Activated naive CD8-positive, alpha-beta T cell treated with anti-CD3 and anti-CD28 coated beads for 36 hours (primary cell): ENCODE measurements around the gene RGS10. TPM values are rescaled to one million over a fixed set of nuclear protein-coding genes. Genes with fewer than 3 reads are reported as not detected.

Source experiments
- DNase-seq: peaks from one replicate; pipeline ENCODE4 v3.0.0; 2021
- H3K27ac Mint-ChIP-seq: one replicate; pipeline ENCODE4 v1.8.0; 2022; ENCODE audit warnings: mild to moderate bottlenecking, moderate library complexity, mixed read lengths
- H3K27me3 Mint-ChIP-seq: one replicate; pipeline ENCODE4 v1.8.0; 2022; ENCODE audit warnings: mild to moderate bottlenecking, mixed read lengths
- H3K36me3 Mint-ChIP-seq: one replicate; pipeline ENCODE4 v1.8.0; 2021; ENCODE audit warnings: mild to moderate bottlenecking, mixed read lengths
- H3K4me1 Mint-ChIP-seq: one replicate; pipeline ENCODE4 v1.8.0; 2021; ENCODE audit warnings: mixed read lengths
- H3K4me3 Mint-ChIP-seq: one replicate; pipeline ENCODE4 v1.8.0; 2022; ENCODE audit warnings: mild to moderate bottlenecking, moderate library complexity, mixed read lengths
- H3K9me3 Mint-ChIP-seq: one replicate; pipeline ENCODE4 v1.8.0; 2022; ENCODE audit warnings: mixed read lengths
- total RNA-seq, 2 experiments: library from RNA; stranded (reverse); gene quantifications; one replicate each; pipeline ENCODE4 v1.2.3, GENCODE V29; 2021

RGS10 gene
- total RNA-seq, 2 experiments from 2014 or later, result 273 to 294 TPM

DNA sequence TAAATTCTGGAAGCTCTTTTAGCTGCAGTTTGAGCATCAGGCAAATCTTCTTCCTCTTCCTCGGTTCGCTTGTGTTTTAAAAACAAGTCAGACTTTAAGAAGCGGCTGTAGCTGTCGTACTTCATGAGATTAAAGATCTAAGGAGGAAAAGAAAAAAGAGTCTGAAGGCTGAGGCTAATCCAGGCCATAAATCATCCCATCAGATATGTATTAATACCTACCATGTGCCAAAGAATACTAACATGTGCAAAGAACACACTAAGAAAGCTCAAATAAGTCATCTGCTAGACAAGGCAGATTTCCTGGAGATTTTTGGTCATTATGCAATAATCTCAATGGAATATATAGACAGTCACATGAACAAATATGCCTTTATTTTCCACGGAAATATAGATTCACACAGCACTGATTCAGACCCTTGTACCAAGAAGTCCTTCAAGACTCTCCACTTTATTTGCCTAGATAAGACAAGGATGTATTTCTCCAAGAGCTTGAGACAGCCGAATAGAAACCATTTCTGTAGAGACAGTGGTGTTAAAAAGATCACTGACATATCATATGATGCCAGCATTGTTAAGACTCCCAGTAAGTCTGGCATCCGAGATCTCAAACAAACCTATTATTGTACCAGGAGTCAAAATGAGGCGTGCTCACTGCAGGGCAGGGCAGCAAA, 42.3 kb downstream of the RGS10 start:
- Mint-ChIP-seq H3K27ac (peak overlapping the region; percentile 99), H3K4me3 (peak overlapping the region; percentile 30)

DNA sequence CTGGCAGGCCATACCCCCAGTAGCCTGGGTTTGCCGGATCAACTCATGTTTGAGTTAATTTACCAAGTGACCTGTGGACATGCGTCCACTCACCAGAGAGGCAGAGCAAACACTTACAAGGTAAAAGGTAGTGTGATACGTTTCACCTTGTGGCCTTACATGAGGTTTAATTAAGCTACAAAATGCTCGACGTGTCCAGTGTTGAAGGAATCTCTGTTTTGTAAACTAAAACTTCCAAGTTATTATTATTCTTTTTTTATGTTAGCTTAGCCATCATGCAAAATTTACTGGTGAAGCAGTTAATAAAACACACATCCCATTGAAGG, 42.9 kb downstream of the RGS10 start:
- H3K36me3 Mint-ChIP-seq, result peaks cover 85% of the 10 kb centered on the region
- no peak for DNase-seq
- peak overlapping the region; percentile 67 for H3K4me3 Mint-ChIP-seq
- H3K9me3 Mint-ChIP-seq, result no peaks in the 10 kb centered on the region
- peaks cover 95% of the 10 kb centered on the region for H3K4me1 Mint-ChIP-seq
- no peaks in the 10 kb centered on the region for H3K27me3 Mint-ChIP-seq
- H3K27ac Mint-ChIP-seq, result peak overlapping the region; percentile 99

More for the DNA sequence above, 42.3 kb downstream of the RGS10 start:
- Mint-ChIP-seq H3K27me3 (no peaks in the 10 kb centered on the region), H3K36me3 (peaks cover 85% of the 10 kb centered on the region), H3K4me1 (peaks cover 95% of the 10 kb centered on the region), H3K9me3 (no peaks in the 10 kb centered on the region)
- no peak for DNase-seq

DNA sequence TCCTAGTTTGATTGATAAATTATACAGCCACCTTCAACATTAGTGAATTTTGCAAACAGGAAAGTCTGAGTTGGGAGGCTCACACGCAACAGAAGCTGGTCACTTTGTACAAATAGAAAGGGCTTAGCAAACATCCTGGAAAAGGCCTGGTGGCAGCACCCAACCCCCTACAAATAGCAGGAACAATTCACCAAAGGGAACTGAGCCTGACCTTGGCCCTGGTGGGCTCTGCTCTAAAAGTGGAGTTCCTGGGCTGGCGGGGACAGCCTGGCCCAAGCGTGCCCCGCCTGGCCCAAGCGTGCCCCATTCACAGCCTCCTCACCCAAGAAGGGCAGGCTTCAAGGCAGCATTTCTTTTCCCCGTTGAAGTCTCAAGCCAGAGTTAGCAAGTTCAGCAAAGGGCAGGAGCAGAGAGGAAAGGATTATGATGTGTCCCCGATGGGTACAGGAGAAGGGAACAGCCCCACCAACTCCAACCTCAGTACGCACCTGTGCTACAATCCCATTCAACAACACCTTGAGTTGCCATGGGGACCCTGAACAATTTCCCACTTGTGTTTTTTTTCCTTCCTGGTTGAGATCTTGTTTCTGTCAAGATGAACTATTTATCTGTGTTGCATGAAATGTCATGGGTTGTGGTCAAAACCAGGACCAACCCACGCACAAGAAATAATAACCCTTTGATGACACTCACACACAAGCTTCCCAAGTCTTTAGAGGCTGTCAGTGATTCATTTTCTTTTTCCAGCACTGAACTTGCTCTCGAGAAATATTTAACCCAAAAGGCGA, 43.4 kb downstream of the RGS10 start:
- Mint-ChIP-seq H3K36me3 (peaks cover 79% of the 10 kb centered on the region), H3K27ac (peak overlapping the region; percentile 99), H3K9me3 (no peaks in the 10 kb centered on the region), H3K27me3 (no peaks in the 10 kb centered on the region), H3K4me3 (peak overlapping the region; percentile 67), H3K4me1 (peaks cover 94% of the 10 kb centered on the region)
- peak; percentile 68 for DNase-seq

DNA sequence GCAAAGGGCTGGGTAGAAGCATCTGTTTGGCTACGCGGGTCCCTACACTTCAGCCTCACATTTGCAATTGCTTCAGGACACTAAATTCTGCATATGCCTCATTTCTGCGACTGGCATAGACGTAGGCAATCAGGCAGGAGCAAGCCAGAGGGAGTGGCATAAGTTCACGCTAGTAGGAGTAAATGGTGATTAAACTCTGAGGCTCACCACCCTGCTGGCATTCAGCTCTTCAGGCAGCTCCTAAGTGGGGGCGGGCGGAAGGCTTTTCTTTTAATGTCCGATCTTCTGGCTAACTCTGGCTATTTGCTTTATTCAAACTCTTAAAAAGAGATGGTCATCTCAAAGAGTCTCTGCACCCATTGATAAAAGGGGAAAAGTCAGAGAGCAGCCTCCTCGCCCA, 45.3 kb downstream of the RGS10 start:
- DNase-seq, result no peak
- Mint-ChIP-seq H3K9me3 (no peaks in the 10 kb centered on the region), H3K4me3 (peak overlapping the region; percentile 43), H3K36me3 (peaks cover 66% of the 10 kb centered on the region), H3K4me1 (peaks cover 91% of the 10 kb centered on the region), H3K27ac (peak overlapping the region; percentile 99), H3K27me3 (no peaks in the 10 kb centered on the region)

DNA sequence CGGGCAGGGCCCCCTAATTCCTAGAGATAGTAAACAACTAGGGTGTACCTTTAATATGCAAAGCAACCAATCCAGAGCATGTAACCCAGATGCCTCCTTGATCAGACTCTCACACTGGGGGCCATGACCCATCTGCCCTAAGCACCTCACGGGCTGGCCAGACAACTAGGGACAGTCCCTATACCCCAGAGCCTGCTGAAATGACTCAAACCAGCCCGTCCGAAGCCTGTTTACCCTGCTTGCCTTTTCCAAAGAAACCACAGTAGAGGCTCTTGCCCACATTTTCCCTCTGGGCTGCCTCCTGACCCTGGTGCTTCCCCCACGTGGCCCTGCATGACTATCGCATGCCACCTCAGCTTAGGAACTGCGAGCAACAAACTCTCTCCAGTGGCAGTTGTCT, 46.2 kb downstream of the RGS10 start:
- peaks cover 59% of the 10 kb centered on the region for H3K36me3 Mint-ChIP-seq
- H3K27ac Mint-ChIP-seq, result peak overlapping the region; percentile 99
- peak overlapping the region; percentile 43 for H3K4me3 Mint-ChIP-seq
- H3K9me3 Mint-ChIP-seq, result no peaks in the 10 kb centered on the region
- peak; percentile 85 for DNase-seq
- H3K27me3 Mint-ChIP-seq, result no peaks in the 10 kb centered on the region
- H3K4me1 Mint-ChIP-seq, result peaks cover 89% of the 10 kb centered on the region

DNA sequence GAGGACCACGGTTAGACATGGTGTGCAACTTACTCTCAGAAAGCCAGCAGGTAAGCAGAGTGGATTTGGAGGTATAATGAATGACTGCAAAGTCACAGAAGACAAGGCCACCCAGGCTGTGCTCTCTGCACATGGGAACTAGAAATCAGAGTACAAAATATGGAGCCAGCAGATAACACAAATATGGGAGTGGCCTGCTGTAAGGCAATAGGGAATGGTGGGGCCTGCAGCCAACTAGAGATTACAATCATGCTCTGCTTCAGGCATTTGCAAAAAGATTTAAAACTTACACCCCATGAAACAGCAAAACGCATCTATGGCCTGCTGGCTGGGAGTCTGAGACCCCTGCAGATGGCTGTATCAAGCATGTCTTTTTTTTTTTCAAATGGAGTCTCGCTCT, 47.0 kb downstream of the RGS10 start:
- Mint-ChIP-seq H3K27me3 (no peaks in the 10 kb centered on the region), H3K27ac (peak overlapping the region; percentile 99), H3K9me3 (no peaks in the 10 kb centered on the region), H3K4me3 (no peak overlapping the region), H3K4me1 (peaks cover 82% of the 10 kb centered on the region), H3K36me3 (peaks cover 52% of the 10 kb centered on the region)
- DNase-seq, result no peak

DNA sequence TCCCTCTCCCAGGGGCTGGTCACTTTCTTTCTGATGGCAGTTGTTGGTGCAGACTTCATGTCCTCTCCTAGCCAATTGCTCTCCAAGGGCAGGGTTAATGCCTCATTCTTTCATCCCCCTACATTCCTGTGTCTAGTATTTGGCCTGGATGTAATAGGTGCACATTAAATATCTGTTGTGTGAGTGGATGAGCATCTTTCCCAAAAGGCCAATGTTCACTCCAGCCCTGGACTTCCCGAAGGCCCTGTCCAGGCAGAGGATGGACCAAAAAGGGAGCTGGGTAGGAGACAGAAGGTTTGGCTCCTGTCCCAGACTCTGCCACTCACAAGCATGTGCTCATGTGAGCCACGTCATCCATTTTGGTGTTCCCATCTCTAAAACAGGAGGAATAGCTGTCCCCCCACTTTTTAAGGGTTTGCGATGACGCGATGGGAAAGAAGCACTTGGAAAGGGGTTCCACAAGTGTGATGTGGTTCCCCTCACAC, 47.5 kb downstream of the RGS10 start:
- DNase-seq, result no peak
- H3K9me3 Mint-ChIP-seq, result no peaks in the 10 kb centered on the region
- no peaks in the 10 kb centered on the region for H3K27me3 Mint-ChIP-seq
- H3K36me3 Mint-ChIP-seq, result peaks cover 47% of the 10 kb centered on the region
- peak overlapping the region; percentile 46 for H3K27ac Mint-ChIP-seq
- H3K4me1 Mint-ChIP-seq, result peaks cover 80% of the 10 kb centered on the region
- H3K4me3 Mint-ChIP-seq, result no peak overlapping the region

DNA sequence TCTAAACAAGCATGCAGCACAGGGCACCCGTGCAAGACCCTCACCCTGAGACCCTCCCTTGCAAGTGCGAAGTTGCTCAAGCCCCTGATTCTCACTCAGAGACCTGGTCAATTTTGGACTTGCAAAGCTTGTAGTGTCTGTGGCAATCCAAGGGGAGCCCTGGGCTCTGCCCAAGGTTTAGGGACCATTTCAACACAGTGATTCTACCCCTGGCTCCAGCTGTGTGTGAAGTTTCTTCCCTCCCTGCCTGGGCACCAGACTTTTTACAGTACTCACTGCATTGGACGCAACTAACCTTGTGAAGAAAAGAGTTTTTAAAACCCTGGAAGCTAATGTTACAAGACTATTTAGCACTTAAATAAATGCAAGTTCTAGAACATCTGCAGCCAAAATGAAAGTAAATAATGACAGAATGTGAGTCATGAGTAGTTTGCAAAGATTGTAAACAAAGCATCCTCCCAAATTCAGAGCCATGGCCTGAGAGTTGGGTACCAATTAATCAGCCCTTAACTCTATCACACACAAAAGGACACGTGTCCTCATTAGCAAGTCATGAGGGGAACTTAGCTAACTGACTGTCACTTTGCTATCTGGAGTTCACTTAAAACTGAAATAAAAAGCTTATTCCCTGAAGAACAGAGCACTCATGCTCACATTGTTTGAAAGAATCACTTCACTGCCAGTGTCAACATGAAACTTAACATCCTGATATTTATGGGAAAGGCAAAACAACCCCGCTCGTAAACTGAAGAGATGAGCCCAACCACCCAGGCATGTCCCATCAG, 48.1 kb downstream of the RGS10 start:
- peaks cover 78% of the 10 kb centered on the region for H3K4me1 Mint-ChIP-seq
- no peaks in the 10 kb centered on the region for H3K9me3 Mint-ChIP-seq
- H3K4me3 Mint-ChIP-seq, result no peak overlapping the region
- H3K27ac Mint-ChIP-seq, result peak overlapping the region; percentile 46
- H3K27me3 Mint-ChIP-seq, result no peaks in the 10 kb centered on the region
- peaks cover 45% of the 10 kb centered on the region for H3K36me3 Mint-ChIP-seq
- no peak for DNase-seq

DNA sequence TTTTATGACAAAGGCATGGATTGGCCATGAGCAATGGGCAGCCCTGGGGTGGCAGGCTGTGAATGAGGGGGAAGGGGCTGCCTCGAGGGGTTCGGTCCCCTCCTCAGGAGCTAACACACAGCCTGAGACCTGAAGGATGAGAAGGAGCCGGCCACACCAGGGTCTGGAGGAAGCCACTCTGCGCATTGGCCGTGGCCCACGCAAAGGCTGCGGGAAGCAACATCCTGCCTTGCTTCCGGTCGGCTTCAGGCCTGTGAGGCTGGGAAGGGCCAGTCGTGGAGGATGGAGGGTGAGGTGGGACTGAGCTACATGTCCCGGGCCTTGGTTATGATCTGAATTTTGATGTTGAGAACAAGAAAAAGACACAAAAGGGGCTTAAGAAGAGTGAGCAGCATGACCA, 49.4 kb downstream of the RGS10 start:
- DNase-seq, result peak; percentile 45
- Mint-ChIP-seq H3K27me3 (no peaks in the 10 kb centered on the region), H3K36me3 (peaks cover 32% of the 10 kb centered on the region), H3K4me3 (no peak overlapping the region), H3K9me3 (no peaks in the 10 kb centered on the region), H3K27ac (peak overlapping the region; percentile 79), H3K4me1 (peaks cover 73% of the 10 kb centered on the region)

DNA sequence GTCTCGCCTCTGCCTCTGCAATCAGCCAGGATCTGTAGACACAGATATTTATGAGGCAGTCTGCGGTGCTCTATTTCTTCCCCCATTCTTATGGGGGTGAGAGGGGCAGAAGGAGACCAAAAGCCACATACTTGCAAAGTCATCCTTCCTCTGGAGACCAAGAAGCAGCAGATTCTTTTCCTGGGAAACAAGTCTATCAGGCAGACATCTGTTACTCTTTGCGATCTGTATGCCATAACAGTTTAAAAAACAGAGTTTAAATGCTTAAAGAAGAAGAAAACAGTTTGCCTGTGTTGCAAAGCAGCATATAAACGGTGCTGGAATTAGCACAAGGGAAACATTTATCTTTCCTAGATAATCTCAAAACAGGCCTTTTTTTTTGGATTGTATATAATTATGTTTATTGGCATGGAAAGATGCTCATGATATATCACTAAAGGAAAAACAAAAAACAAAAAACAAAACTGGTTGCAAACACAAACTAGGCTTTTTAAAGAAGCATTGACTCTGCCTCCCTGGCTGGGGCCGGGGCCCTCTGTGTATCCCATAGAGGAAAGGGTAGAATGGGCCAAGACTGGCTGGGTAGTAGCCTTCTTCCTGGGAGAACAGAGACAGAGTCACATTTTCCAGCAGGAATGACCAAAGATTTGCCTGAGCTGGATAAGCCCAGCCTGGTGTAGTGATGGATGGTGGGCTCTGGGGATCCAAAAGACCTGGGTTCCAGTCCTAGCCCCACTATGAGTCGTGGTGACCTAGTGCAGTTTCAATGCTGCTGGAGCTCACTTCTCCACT, 50.4 kb downstream of the RGS10 start:
- Mint-ChIP-seq H3K27me3 (no peaks in the 10 kb centered on the region), H3K27ac (no peak overlapping the region)

DNA sequence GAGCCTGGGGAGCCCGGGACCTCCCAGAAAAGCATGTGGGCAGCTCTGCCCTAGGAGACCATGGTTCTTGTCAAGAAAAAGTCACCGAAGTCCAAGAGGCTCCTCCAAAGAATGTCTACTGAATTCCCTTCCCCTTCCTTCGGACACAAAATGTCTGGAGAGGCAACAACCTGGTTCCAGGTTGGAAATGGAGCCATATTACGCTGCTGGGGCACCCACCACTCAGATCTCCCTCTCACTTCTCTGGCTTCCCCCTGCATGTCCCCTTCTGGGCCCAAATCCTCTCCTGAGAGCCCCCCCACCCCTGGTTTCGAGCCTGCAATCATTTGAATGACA, 52.6 kb downstream of the RGS10 start:
- Mint-ChIP-seq H3K27ac (peak overlapping the region; percentile 90), H3K9me3 (no peaks in the 10 kb centered on the region), H3K27me3 (no peaks in the 10 kb centered on the region), H3K4me1 (peaks cover 52% of the 10 kb centered on the region), H3K36me3 (peaks cover 6% of the 10 kb centered on the region), H3K4me3 (peak overlapping the region; percentile 56)
- DNase-seq, result no peak

More for the DNA sequence above, 50.4 kb downstream of the RGS10 start:
- Mint-ChIP-seq H3K9me3 (no peaks in the 10 kb centered on the region), H3K4me1 (peaks cover 69% of the 10 kb centered on the region), H3K36me3 (peaks cover 24% of the 10 kb centered on the region), H3K4me3 (no peak overlapping the region)
- no peak for DNase-seq

DNA sequence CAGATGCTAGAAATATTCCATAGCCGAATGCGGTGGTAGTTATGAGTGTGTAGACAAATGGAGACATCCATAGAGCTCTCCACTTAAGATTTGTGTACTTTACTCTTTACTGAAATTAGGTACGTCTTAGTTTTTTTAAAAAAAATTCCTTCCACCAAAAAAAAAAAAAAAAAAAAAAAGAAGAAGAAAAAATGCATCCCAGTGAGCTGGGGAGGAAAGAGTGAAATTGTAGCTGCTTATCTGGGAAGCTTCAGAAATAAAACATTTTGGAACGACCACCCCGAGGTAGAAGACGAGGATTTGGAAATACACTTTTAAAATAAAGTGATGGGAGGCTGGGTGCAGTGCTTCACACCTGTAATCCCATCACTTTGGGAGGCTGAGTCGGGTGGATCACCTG, 53.8 kb downstream of the RGS10 start:
- H3K4me3 Mint-ChIP-seq, result no peak overlapping the region
- H3K36me3 Mint-ChIP-seq, result peaks cover under 1% of the 10 kb centered on the region
- H3K9me3 Mint-ChIP-seq, result no peaks in the 10 kb centered on the region
- H3K4me1 Mint-ChIP-seq, result peaks cover 41% of the 10 kb centered on the region
- no peaks in the 10 kb centered on the region for H3K27me3 Mint-ChIP-seq
- peak overlapping the region; percentile 90 for H3K27ac Mint-ChIP-seq
- no peak for DNase-seq

DNA sequence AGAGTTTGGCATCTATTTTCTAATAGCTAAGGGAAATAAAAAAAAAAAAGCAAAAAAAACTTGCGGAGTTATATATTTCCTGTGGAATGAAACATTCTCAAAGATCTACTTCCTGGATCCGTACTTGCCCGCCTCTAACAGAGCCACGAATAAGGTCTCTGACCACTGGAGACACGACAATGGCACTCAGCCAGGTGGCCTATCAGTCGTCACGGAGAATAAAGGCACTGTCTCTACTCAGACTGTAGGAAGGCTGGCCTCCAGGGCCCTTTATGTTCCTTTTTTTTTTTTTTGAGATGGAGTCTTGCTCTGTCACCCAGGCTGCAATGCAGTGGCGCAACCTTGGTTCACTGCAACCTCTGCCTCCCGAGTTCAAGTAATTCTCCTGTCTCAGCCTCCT, 58.7 kb downstream of the RGS10 start:
- no peak for DNase-seq
- H3K4me1 Mint-ChIP-seq, result peaks cover 23% of the 10 kb centered on the region
- no peak overlapping the region for H3K4me3 Mint-ChIP-seq
- H3K27me3 Mint-ChIP-seq, result no peaks in the 10 kb centered on the region
- no peak overlapping the region for H3K27ac Mint-ChIP-seq
- no peaks in the 10 kb centered on the region for H3K36me3 Mint-ChIP-seq
- H3K9me3 Mint-ChIP-seq, result no peaks in the 10 kb centered on the region

DNA sequence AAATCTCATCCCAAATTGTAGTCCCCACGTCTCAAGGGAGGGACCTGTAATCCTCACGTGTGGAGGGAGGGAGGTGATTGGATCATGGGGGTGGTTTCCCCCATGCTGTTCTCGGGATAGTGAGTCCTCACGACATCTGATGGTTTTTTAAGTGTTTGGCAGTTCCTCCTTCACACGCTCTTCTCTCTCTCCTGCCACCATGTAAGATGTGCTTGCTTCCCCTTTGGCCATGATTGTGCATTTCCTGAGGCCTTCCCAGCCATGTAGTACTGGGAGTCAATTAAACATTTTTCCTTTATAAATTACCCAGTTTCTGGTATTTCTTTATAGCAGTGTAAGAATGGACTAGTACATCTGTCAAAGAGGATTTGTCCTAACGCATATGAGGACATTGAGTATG, 59.5 kb downstream of the RGS10 start:
- Mint-ChIP-seq H3K9me3 (no peaks in the 10 kb centered on the region), H3K27ac (no peak overlapping the region), H3K27me3 (no peaks in the 10 kb centered on the region), H3K36me3 (no peaks in the 10 kb centered on the region), H3K4me1 (peaks cover 29% of the 10 kb centered on the region), H3K4me3 (no peak overlapping the region)
- DNase-seq, result no peak
